GM19455 (cell line): ENCODE results near the gene LMOD1.
"Not testable (repeated sequence)": the region's sequence is repeated elsewhere in the genome, so short reads cannot be mapped to it uniquely, and the experiment has no call there.

Experiments used
- ATAC-seq: cut with Tn5 transposase; IDR thresholded peaks from one replicate; pipeline ENCODE4 v1.9.1; 2021; ENCODE audit not compliant: unreplicated experiment

Gene LMOD1

GRCh38 chr1:201949491-201949890 lies 3.1 kb upstream of the LMOD1 start:
- no peak for ATAC-seq

- no peak for ATAC-seq
Observed at GRCh38 chr1:201947697-201948008, 1.3 kb upstream of the LMOD1 start.

- ATAC-seq = no peak
Observed at GRCh38 chr1:201945863-201946223, 505 bp downstream of the LMOD1 start.

- ATAC-seq = no peak
Observed at GRCh38 chr1:201945157-201945556, 1.2 kb downstream of the LMOD1 start.

GRCh38 chr1:201944639-201945038 lies 1.7 kb downstream of the LMOD1 start:
- ATAC-seq = no peak

GRCh38 chr1:201944002-201944401 lies 2.3 kb downstream of the LMOD1 start:
- no peak for ATAC-seq

GRCh38 chr1:201942129-201942495 lies 4.2 kb downstream of the LMOD1 start:
- no peak for ATAC-seq

- no peak for ATAC-seq
Observed at GRCh38 chr1:201941420-201942128, 4.8 kb downstream of the LMOD1 start.

GRCh38 chr1:201940316-201940715 lies 6.0 kb downstream of the LMOD1 start:
- not testable (repeated sequence) for ATAC-seq

GRCh38 chr1:201939574-201939973 lies 6.8 kb downstream of the LMOD1 start:
- ATAC-seq = no peak

- no peak for ATAC-seq
Observed at GRCh38 chr1:201939148-201939547, 7.2 kb downstream of the LMOD1 start.

GRCh38 chr1:201938440-201939035 lies 7.8 kb downstream of the LMOD1 start:
- no peak for ATAC-seq

GRCh38 chr1:201937624-201938213 lies 8.6 kb downstream of the LMOD1 start:
- no peak for ATAC-seq

GRCh38 chr1:201933840-201934430 lies 12.4 kb downstream of the LMOD1 start:
- no peak for ATAC-seq

- no peak for ATAC-seq
Observed at GRCh38 chr1:201930803-201931202, 15.5 kb downstream of the LMOD1 start.

- no peak for ATAC-seq
Observed at GRCh38 chr1:201930137-201930536, 16.2 kb downstream of the LMOD1 start.

- ATAC-seq = no peak
Observed at GRCh38 chr1:201928266-201928665, 18.1 kb downstream of the LMOD1 start.

- ATAC-seq = no peak
Observed at GRCh38 chr1:201925981-201926645, 20.2 kb downstream of the LMOD1 start.

GRCh38 chr1:201925301-201925567 lies 21.1 kb downstream of the LMOD1 start:
- ATAC-seq = no peak

- no peak for ATAC-seq
Observed at GRCh38 chr1:201921952-201922558, 24.3 kb downstream of the LMOD1 start.

GRCh38 chr1:201918343-201918742 lies 28.0 kb downstream of the LMOD1 start:
- no peak for ATAC-seq
